Sigmoid colon (tissue), 4 donors: ENCODE results near the gene UMPS.

Experiments
- EP300 ChIP-seq, 4 donors: sonication (generic); formaldehyde crosslinking; IDR thresholded peaks; one replicate each; pipeline ENCODE4 v1.6.1; 2017; ENCODE audit warnings: antibody characterized with exemption in 4 of 4
- POLR2A ChIP-seq, 2 donors: fragments of 450-650 bp; IDR thresholded peaks; one replicate each; pipeline ENCODE4 v1.6.1; 2016; ENCODE audit warnings: antibody characterized with exemption in 2 of 2, mild to moderate bottlenecking in 2 of 2, moderate library complexity in 2 of 2
- POLR2AphosphoS5 ChIP-seq, 4 donors: sonication (generic); formaldehyde crosslinking; IDR thresholded peaks; one replicate each; pipeline ENCODE4 v1.6.1; 2017; ENCODE audit warnings: antibody characterized with exemption in 4 of 4
- TF ChIP-seq, protein P1 (sequence below), 4 experiments: fragments of 450-650 bp in 3 of 4; fragments of 200-600 bp in 1 of 4; IDR thresholded peaks; one replicate each; pipeline ENCODE4 v1.5.1; 2016 to 2019; ENCODE audit warnings: antibody characterized with exemption in 4 of 4, mild to moderate bottlenecking in 3 of 4, moderate library complexity in 2 of 4

GRCh38 chr3:124763644-124764358, 33.5 kb downstream of the UMPS start:
- TF ChIP-seq, protein P1, sequence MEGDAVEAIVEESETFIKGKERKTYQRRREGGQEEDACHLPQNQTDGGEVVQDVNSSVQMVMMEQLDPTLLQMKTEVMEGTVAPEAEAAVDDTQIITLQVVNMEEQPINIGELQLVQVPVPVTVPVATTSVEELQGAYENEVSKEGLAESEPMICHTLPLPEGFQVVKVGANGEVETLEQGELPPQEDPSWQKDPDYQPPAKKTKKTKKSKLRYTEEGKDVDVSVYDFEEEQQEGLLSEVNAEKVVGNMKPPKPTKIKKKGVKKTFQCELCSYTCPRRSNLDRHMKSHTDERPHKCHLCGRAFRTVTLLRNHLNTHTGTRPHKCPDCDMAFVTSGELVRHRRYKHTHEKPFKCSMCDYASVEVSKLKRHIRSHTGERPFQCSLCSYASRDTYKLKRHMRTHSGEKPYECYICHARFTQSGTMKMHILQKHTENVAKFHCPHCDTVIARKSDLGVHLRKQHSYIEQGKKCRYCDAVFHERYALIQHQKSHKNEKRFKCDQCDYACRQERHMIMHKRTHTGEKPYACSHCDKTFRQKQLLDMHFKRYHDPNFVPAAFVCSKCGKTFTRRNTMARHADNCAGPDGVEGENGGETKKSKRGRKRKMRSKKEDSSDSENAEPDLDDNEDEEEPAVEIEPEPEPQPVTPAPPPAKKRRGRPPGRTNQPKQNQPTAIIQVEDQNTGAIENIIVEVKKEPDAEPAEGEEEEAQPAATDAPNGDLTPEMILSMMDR (IDR thresholded peaks at IDR 0.05) = no peak
- TF ChIP-seq POLR2A (IDR thresholded peaks at IDR 0.05) (no peak), POLR2AphosphoS5 (IDR thresholded peaks at IDR 0.05) (no peak), EP300 (IDR thresholded peaks at IDR 0.05) (no peak)
